Mammary epithelial cell (primary cell): Measurements from ENCODE around the gene DIPK1A.

ENCODE experiments used
- CTCF ChIP-seq, 2 donors: IDR thresholded peaks in 1 of 2; conservative IDR thresholded peaks in 1 of 2; 2 replicates each; pipeline ENCODE4 v1.5.1; 2011 to 2012; ENCODE audit warnings: inconsistent platforms in 2 of 2, low read length in 2 of 2, mild to moderate bottlenecking in 2 of 2, control low read depth in 1 of 2, low read depth in 1 of 2; ENCODE audit not compliant: insufficient read depth in 1 of 2; ENCODE audit errors: extremely low read depth in 1 of 2
- EZH2 ChIP-seq: IDR thresholded peaks from 2 replicates; pipeline ENCODE4 v1.6.1; 2012; ENCODE audit warnings: low read length, inconsistent platforms, borderline replicate concordance

GRCh38 chr1:92820551-92820950 lies 140.7 kb downstream of the DIPK1A start:
- TF ChIP-seq CTCF (conservative IDR thresholded peaks at IDR 0.05 in 1 of 2, IDR thresholded peaks at IDR 0.05 in 1 of 2; ENCODE audit: extremely low read depth in 1 of 2, insufficient read depth in 1 of 2, low read depth in 1 of 2, low read length in 2 of 2), result no peak
- TF ChIP-seq EZH2, result no peak
